Dendritic cell treated with granulocyte-macrophage colony-stimulating factor and Interleukin-4, amounts not matched to agents 40 ng/mL and 50 ng/mL, for 4 days (primary cell): ENCODE data around the gene NCAM2.

Experiments
- H3K27ac Mint-ChIP-seq: one replicate; pipeline ENCODE4 v1.8.0; 2022; ENCODE audit warnings: mild to moderate bottlenecking, mixed read lengths
- H3K27me3 Mint-ChIP-seq: one replicate; pipeline ENCODE4 v1.8.0; 2022; ENCODE audit warnings: mild to moderate bottlenecking, mixed read lengths
- H3K36me3 Mint-ChIP-seq: one replicate; pipeline ENCODE4 v1.8.0; 2022; ENCODE audit warnings: low read depth, mixed read lengths
- H3K4me1 Mint-ChIP-seq: one replicate; pipeline ENCODE4 v1.8.0; 2022; ENCODE audit warnings: low read depth, mixed read lengths
- H3K4me3 Mint-ChIP-seq: one replicate; pipeline ENCODE4 v1.8.0; 2022; ENCODE audit warnings: mild to moderate bottlenecking, moderate library complexity, mixed read lengths
- H3K9me3 Mint-ChIP-seq: one replicate; pipeline ENCODE4 v1.8.0; 2022; ENCODE audit warnings: mixed read lengths
- intact Hi-C: fragments of 100-400 bp; cut with micrococcal nuclease; formaldehyde crosslinking; loops from one replicate; pipeline ENCODE4 v1.15.0; 2022

Gene NCAM2

DNA sequence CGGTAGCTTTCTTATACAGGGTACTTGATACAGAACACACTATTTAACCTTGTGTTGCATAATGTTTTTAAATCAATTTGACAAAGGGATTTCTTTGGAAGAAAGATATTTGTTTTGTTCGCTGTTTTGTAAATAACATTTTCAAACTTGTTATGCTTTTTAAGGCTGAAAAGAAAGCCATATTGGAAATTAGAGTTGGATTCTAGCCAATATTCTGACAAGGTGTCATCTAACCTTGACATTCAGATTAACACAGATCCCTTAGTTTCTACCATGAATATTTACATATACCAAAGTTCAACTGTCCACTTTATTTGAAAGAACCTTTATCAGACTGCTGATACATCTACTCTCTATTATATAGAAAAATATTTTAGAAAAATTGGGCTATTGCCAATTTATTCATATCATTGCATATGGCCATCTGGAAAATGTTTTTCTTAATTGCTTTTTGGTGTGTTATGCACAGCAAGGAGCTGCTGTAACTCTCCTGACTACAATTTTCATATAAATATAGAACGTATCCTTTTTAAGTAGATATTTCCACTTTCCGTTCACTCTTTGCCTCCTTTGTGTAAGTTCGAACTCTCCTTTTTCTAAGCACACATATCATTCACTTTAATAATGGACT is 206.3 kb downstream of the NCAM2 start:
- Mint-ChIP-seq H3K9me3 (no peaks in the 10 kb centered on the region), H3K4me3 (no peak overlapping the region), H3K27me3 (no peaks in the 10 kb centered on the region), H3K4me1 (peaks cover 16% of the 10 kb centered on the region), H3K27ac (no peak overlapping the region), H3K36me3 (no peaks in the 10 kb centered on the region)
- intact Hi-C loops, result no loop called here

DNA sequence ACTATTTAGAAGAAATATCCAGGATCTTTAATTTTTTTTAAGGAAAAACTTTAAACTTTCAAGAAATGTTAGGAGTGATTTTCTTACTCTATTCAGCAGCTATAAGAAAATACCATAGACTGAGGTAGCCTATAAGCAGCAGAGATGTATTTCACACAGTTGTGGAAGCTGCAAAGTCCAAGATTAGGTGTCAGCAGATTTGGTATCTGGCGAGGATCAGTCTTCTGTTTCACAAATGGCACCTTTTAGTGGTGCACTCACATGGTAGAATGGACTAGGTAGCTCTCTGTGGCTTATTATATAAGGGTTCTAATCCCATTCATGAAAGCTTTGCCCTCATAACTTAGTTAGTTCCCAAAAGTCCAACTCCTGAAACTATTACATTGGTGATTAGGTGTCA is 207.4 kb downstream of the NCAM2 start:
- H3K36me3 Mint-ChIP-seq, result no peaks in the 10 kb centered on the region
- H3K27me3 Mint-ChIP-seq, result no peaks in the 10 kb centered on the region
- peaks cover 9% of the 10 kb centered on the region for H3K4me1 Mint-ChIP-seq
- H3K9me3 Mint-ChIP-seq, result no peaks in the 10 kb centered on the region
- intact Hi-C loops, result no loop called here
- no peak overlapping the region for H3K4me3 Mint-ChIP-seq
- no peak overlapping the region for H3K27ac Mint-ChIP-seq

DNA sequence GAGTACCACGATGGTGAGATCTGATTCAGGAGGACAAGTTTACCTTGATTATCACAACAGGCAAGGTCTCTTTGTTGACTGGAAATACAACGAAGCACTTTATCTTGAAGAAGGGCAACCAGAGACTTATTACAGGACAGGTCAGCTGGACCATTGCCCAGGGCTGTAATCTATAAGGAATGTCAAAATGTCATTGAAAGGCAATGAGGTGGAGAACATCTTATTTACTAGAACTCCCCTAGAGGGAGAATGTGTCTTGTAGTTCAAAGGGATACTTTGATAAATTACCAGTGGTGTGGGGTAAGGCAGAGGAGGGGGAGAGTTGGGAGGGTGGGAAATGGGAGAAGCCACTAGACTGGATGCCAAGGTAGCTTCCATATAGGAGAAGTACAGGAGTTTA is 212.3 kb downstream of the NCAM2 start:
- Mint-ChIP-seq H3K4me1 (no peaks in the 10 kb centered on the region), H3K27ac (no peak overlapping the region), H3K36me3 (no peaks in the 10 kb centered on the region), H3K27me3 (no peaks in the 10 kb centered on the region), H3K4me3 (no peak overlapping the region), H3K9me3 (no peaks in the 10 kb centered on the region)
- intact Hi-C loops, result no loop called here

DNA sequence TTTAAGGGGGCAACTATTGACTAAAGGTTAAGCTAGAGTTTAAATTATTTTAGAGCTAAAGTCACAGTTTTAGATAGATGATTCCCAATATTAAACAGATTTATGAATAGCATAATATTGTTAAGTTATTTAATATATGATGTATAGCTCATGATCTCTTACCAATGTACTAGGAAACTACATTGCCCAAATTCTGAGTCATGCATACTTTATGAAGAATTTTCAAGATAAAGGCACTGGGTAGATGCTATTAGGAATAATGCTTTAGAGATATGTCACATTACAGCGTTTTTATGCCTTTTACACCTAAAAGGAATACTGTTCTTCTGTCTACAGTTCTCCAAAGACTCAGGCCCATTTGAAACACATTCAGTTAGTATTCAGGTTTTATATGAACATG is 215.1 kb downstream of the NCAM2 start:
- Mint-ChIP-seq H3K36me3 (no peaks in the 10 kb centered on the region), H3K9me3 (no peaks in the 10 kb centered on the region), H3K4me1 (no peaks in the 10 kb centered on the region), H3K27me3 (no peaks in the 10 kb centered on the region), H3K27ac (no peak overlapping the region), H3K4me3 (no peak overlapping the region)
- intact Hi-C loops, result no loop called here

DNA sequence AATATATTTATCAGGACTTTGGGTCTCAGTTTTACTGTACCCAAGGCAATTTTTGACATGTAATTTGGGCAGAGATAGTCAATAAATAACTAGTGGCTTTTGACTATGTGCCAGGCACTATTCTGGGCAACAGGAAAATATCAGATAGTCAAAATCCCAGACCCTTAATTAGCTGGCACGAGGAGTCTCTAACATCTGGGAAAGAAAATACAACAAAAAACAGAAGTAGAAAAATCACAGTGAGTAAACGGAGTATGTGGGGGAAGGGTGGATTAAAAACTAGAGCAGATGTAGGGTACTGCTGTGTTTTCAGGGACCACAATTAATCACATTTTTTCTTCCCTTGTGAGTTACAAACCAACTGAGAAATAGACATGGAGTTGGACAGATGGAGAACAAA is 217.8 kb downstream of the NCAM2 start:
- intact Hi-C loops, result no loop called here
- H3K27me3 Mint-ChIP-seq, result no peaks in the 10 kb centered on the region
- H3K4me3 Mint-ChIP-seq, result no peak overlapping the region
- no peaks in the 10 kb centered on the region for H3K36me3 Mint-ChIP-seq
- H3K9me3 Mint-ChIP-seq, result peaks cover 6% of the 10 kb centered on the region
- H3K27ac Mint-ChIP-seq, result no peak overlapping the region
- H3K4me1 Mint-ChIP-seq, result no peaks in the 10 kb centered on the region

DNA sequence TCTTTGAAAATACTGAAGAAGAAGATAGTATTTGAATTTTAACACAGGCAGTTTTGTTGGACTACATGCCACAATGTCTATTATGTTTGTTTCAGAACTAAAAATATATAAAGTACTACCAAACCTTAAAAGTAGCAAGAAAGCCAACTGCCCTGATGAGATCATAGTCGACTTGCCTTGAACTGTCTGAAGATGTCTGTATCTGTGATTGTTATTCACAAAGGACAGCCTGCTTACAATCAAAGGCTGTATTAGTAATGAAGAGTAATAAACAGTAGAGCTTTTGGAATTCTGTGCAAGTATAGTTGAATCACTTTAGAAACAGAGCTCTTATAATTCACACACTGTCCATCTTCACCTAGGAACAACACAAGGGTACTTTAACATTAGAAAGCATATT is 228.3 kb downstream of the NCAM2 start:
- Mint-ChIP-seq H3K4me1 (no peaks in the 10 kb centered on the region), H3K27ac (no peak overlapping the region), H3K4me3 (no peak overlapping the region), H3K27me3 (no peaks in the 10 kb centered on the region), H3K9me3 (peaks cover 1% of the 10 kb centered on the region), H3K36me3 (no peaks in the 10 kb centered on the region)
- intact Hi-C loops, result no loop called here

DNA sequence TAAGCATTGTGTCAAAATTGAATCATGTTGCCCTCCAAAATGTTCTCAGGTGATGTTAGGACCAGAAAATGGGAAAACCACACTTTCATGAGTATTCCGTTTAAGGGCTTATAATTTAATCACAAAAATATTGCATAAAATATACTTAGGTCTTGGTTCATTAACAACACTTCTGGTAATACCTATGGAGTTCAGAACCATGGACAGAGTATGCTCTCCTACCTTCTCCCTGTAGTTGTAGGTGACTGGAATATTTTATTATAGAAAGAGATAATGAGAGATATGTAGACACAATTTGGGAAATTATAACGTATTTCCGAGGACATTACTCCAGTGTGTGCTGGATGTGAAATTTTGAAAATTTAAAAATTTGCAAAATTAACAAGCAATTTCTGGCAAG is 232.5 kb downstream of the NCAM2 start:
- H3K27ac Mint-ChIP-seq, result no peak overlapping the region
- no peaks in the 10 kb centered on the region for H3K27me3 Mint-ChIP-seq
- no peak overlapping the region for H3K4me3 Mint-ChIP-seq
- H3K36me3 Mint-ChIP-seq, result no peaks in the 10 kb centered on the region
- H3K4me1 Mint-ChIP-seq, result no peaks in the 10 kb centered on the region
- H3K9me3 Mint-ChIP-seq, result no peaks in the 10 kb centered on the region
- intact Hi-C loops, result no loop called here

DNA sequence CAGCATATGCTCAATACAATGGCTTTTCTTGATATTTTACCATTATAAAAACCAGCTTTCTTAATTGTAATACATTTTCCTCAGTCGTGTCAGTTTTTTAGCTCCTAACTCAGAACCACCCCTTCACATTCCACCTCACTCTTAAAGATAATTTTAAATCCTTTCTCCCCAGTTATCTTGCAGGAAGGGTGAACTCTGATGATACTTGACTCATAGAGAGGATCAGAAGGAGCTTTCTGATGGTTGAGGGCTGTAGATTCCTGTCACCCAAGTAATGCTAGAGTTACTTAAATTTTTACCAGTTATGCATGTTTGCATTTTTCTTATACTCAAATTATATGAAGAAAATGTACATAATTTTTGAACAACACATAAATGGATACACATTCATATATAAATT is 233.7 kb downstream of the NCAM2 start:
- Mint-ChIP-seq H3K27me3 (no peaks in the 10 kb centered on the region), H3K4me1 (no peaks in the 10 kb centered on the region), H3K27ac (no peak overlapping the region), H3K36me3 (no peaks in the 10 kb centered on the region), H3K9me3 (no peaks in the 10 kb centered on the region), H3K4me3 (no peak overlapping the region)
- intact Hi-C loops, result no loop called here

DNA sequence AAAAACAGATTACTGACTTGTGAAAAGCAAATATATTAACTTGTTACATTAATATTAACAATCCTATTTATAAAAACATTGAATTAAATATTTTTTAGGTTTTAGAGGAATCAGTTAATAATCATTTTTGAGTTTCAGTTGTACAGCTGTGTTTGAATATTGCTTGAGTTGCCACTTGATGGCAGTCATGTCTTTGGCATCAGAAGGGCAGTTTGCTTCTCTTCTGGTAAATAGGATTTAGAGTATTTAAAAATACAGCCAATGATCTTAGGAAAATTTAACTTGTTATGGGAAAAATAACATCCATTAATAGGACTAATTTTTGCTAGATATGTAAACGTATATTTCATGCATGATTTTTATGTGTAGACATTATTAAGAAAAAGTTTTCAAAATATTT is 234.1 kb downstream of the NCAM2 start:
- H3K27ac Mint-ChIP-seq, result no peak overlapping the region
- no peaks in the 10 kb centered on the region for H3K4me1 Mint-ChIP-seq
- H3K4me3 Mint-ChIP-seq, result no peak overlapping the region
- H3K27me3 Mint-ChIP-seq, result no peaks in the 10 kb centered on the region
- no peaks in the 10 kb centered on the region for H3K36me3 Mint-ChIP-seq
- intact Hi-C loops, result no loop called here
- no peaks in the 10 kb centered on the region for H3K9me3 Mint-ChIP-seq

DNA sequence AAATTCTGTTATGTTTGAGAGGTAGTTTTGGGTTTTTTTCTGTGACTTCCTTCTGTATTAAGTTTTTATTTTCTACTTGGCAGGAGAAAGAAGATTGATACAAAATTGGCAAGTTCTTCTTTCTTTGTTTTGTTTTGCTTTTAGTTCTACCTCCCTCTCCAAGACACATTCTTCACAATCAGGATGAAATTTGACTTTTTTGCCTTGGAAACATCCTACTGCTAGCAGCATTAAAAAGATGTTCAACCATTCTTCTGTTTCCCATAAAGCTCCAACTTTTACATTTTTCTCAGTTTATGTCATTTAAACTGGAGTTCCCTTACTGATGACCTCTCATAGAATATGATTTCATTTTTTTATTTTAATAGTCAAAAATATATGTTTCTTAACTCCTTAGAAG is 234.8 kb downstream of the NCAM2 start:
- no peaks in the 10 kb centered on the region for H3K27me3 Mint-ChIP-seq
- intact Hi-C loops, result no loop called here

DNA sequence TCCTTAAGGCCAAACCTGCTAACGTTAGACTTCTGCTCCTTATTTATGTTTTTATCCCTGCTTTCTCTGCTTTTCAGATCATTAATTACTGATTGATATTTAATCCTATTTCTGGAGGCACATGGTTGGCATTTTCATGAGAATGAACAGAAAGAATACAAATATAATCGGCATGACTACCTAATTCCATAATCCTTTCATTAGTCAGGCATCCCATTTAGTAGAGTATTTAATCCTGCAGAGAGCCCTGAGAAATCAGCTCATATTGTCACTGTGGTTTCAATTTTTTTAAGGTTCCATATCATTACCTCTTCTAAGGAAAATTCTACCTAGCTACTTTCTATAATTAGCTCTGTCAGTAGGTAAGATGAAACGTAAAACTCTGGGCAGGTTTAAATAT is 238.8 kb downstream of the NCAM2 start:
- Mint-ChIP-seq H3K4me1 (no peaks in the 10 kb centered on the region), H3K27ac (no peak overlapping the region), H3K4me3 (no peak overlapping the region), H3K27me3 (no peaks in the 10 kb centered on the region), H3K9me3 (no peaks in the 10 kb centered on the region), H3K36me3 (no peaks in the 10 kb centered on the region)
- intact Hi-C loops, result no loop called here

More for the DNA sequence above, 234.8 kb downstream of the NCAM2 start:
- H3K27ac Mint-ChIP-seq, result no peak overlapping the region
- H3K4me1 Mint-ChIP-seq, result no peaks in the 10 kb centered on the region
- no peaks in the 10 kb centered on the region for H3K9me3 Mint-ChIP-seq
- H3K4me3 Mint-ChIP-seq, result no peak overlapping the region
- no peaks in the 10 kb centered on the region for H3K36me3 Mint-ChIP-seq

DNA sequence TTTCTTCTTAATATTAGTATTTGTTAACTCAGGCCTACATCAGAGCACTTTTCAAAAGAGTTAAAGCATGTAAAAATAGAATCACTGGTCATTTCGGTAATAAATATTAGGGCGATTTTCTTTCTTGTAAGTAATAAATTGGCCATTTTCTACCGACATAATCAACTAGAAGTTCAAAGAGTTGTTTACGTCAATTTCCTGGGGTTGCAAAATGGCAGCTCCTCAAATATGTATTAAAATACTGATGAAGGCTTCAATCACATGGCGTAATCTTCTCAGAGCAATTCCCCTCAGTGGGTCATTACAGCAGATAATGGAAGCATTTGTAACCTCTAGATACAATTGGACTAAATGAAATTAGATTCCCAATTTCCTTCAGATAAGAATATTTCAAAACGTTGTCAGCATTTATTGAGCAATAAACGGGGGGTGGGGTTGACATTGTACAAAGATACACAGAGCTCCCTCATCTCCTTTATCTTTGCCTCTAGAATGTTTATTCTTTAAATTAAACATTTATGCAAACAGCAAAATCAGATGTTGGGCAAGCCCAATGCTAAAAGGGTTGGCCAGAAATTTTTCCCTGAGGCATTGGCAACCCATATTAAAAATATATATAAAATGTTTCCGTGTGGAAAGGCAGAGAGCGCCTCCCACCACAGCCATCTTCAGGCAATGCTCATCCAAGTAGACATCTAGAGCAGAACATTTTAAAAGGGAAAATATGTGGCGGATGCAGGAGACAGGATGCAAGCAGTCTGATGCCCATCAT is 240.6 kb downstream of the NCAM2 start:
- H3K36me3 Mint-ChIP-seq, result no peaks in the 10 kb centered on the region
- intact Hi-C loops, result no loop called here

DNA sequence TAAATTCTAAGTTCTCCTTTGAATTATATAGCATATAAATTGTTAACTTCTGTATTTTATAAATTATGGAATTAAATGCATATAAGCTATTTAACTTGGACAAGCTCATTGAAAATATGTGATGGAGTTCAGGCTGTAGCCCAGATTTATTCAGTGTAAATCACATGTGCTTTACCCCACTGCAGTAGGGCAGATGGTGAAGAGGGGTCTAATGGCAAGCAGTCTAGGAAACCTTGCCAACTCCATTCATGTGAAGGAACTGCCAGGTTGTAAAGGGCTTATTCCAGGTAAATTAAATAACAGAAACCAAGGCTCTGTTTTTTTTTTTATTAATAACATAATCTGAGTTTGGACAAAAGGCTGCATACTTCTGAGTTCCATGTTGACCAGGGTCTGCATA is 243.2 kb downstream of the NCAM2 start:
- H3K36me3 Mint-ChIP-seq, result no peaks in the 10 kb centered on the region
- H3K27ac Mint-ChIP-seq, result no peak overlapping the region
- H3K4me1 Mint-ChIP-seq, result no peaks in the 10 kb centered on the region
- intact Hi-C loops, result no loop called here
- no peaks in the 10 kb centered on the region for H3K9me3 Mint-ChIP-seq
- no peaks in the 10 kb centered on the region for H3K27me3 Mint-ChIP-seq
- H3K4me3 Mint-ChIP-seq, result no peak overlapping the region

More for the DNA sequence above, 240.6 kb downstream of the NCAM2 start:
- Mint-ChIP-seq H3K4me1 (no peaks in the 10 kb centered on the region), H3K9me3 (no peaks in the 10 kb centered on the region), H3K4me3 (no peak overlapping the region), H3K27ac (no peak overlapping the region), H3K27me3 (no peaks in the 10 kb centered on the region)

DNA sequence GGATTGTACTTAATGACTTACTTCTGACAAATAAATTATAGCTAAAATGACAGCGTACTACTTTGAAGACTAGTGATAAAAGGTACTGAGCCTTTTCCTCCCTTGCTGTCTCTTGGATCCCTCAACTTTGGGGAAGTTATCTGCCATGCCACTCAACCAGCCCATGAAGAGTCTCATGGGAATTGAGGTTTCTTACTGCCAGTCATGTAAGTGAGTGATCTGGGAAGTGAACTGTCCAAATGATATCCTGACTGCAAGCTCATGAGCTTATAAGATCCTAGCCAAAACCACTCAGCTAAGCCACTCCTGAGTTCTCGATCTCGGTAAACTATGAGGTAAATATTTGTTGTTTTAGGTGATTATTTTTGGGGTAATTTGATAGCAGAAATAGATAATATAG is 247.8 kb downstream of the NCAM2 start:
- Mint-ChIP-seq H3K4me3 (no peak overlapping the region), H3K4me1 (no peaks in the 10 kb centered on the region), H3K9me3 (no peaks in the 10 kb centered on the region), H3K36me3 (no peaks in the 10 kb centered on the region), H3K27ac (no peak overlapping the region), H3K27me3 (no peaks in the 10 kb centered on the region)
- intact Hi-C loops, result no loop called here

DNA sequence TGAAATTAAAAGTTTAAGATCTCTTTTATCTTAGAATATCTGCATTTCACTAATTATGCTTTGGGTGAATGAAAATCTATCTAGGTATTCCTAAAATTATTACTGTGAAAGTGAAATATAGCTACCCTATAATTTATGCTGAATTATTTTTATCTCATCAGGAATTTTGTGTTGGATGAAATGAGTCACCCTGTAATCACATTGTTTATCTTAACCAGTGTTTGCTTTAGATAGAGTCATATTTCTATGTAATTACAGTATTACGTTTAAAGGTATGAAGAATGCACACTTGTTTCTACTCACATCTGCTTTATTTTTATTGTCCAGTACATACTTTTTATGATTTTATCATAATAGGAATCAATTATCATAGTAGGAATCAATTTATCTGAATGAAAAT is 249.2 kb downstream of the NCAM2 start:
- H3K9me3 Mint-ChIP-seq, result no peaks in the 10 kb centered on the region

More for the DNA sequence above, 249.2 kb downstream of the NCAM2 start:
- Mint-ChIP-seq H3K27me3 (no peaks in the 10 kb centered on the region), H3K27ac (no peak overlapping the region), H3K36me3 (no peaks in the 10 kb centered on the region), H3K4me3 (no peak overlapping the region), H3K4me1 (no peaks in the 10 kb centered on the region)
- intact Hi-C loops, result no loop called here
